Measurements from ENCODE around the gene SEZ6L.

DNA sequence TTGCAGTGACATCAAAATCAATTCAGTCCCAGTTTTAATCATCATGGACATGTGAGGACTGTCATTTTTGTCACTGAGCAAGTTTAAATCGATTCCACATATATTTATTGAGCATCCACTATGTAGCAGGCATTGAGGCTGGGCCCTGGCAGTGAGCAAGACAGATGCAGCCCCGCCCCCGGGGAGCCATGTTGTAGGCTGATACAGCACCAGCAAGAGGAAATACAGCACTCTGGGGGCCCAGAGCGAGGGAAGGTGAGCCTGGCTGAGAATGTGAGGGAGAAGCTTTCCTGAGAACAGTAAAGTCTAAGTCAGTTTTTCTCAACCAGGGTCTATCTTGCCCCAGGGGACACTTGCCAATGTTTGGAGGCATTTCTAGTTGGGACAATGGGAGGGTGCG lies 151.2 kb downstream of the SEZ6L start:
- TF ChIP-seq CTCF (IDR thresholded peaks at IDR 0.05; ENCODE audit: low read length) (no peak), EZH2 (IDR thresholded peaks at IDR 0.05; ENCODE audit: borderline replicate concordance, low read length) (no peak)
